Measurements from ENCODE around the gene COX6B2. TPM values are rescaled to one million over a fixed set of nuclear protein-coding genes. Genes with fewer than 3 reads are reported as not detected.

Gene COX6B2
- total and polyA plus RNA-seq, 2 of the 8 experiments (the other 6 are each of a cell fraction or from before 2014, with no cell fraction given) = 4.9 to 6.4 TPM

GRCh38 chr19:55339889-55340783, 14.4 kb downstream of the COX6B2 start (continued):
- TF ChIP-seq GABPA (IDR thresholded peaks at IDR 0.05; ENCODE audit: borderline replicate concordance, insufficient read depth, low read length) (no peak), CTBP2 (IDR thresholded peaks at IDR 0.05; ENCODE audit: borderline replicate concordance, insufficient read depth, insufficient read length, low read length) (no peak), POLR2A (IDR thresholded peaks at IDR 0.05; ENCODE audit: control extremely low read depth in 1 of 2, low read depth in 2 of 2, low read length in 2 of 2) (no peak; a peak in 1 of 3 replicates), TCF12 (IDR thresholded peaks at IDR 0.05; ENCODE audit: low read depth, low read length) (no peak), RXRA (IDR thresholded peaks at IDR 0.05; ENCODE audit: insufficient read depth, low read depth, low read length) (no peak), ASH2L (IDR thresholded peaks at IDR 0.05; ENCODE audit: low read length) (no peak), HDAC6 (IDR thresholded peaks at IDR 0.05; ENCODE audit: low read depth, low read length) (no peak), RFX5 (IDR thresholded peaks at IDR 0.05; ENCODE audit: borderline replicate concordance, low read depth, low read length) (no peak)
- TF ChIP-seq, protein P1, sequence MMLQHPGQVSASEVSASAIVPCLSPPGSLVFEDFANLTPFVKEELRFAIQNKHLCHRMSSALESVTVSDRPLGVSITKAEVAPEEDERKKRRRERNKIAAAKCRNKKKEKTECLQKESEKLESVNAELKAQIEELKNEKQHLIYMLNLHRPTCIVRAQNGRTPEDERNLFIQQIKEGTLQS (IDR thresholded peaks at IDR 0.05; ENCODE audit: insufficient read depth, low read depth, low read length) = no peak

Data from H1 (cell line).